HepG2 (cell line): Measurements from ENCODE around the gene NEK9. TPM values are rescaled to one million over a fixed set of nuclear protein-coding genes. Genes with fewer than 3 reads are reported as not detected.
A peak's percentile ranks its signal among the peaks of the same experiment; 100 is the strongest.

Source experiments
- CAMTA2 ChIP-seq: sonication (generic); formaldehyde crosslinking; IDR thresholded peaks from 2 replicates; pipeline ENCODE4 v1.4.0; 2020; ENCODE audit warnings: mild to moderate bottlenecking, missing genetic modification reagents, borderline replicate concordance
- JUNB ChIP-seq: sonication (generic); formaldehyde crosslinking; IDR thresholded peaks from 2 replicates; pipeline ENCODE4 v1.8.0; 2022; ENCODE audit warnings: missing genetic modification reagents, mild to moderate bottlenecking, borderline replicate concordance
- KAT8 ChIP-seq: IDR thresholded peaks from 2 replicates; pipeline ENCODE4 v1.6.1; 2016; ENCODE audit warnings: missing genetic modification reagents, missing compliant biosample characterization
- LBX2 ChIP-seq: sonication (generic); formaldehyde crosslinking; IDR thresholded peaks from 2 replicates; pipeline ENCODE4 v1.5.0; 2020; ENCODE audit warnings: missing genetic modification reagents, mild to moderate bottlenecking, borderline replicate concordance
- MBNL3 ChIP-seq: fragments of 250-450 bp; sonication (Bioruptor Pico); conservative IDR thresholded peaks from 2 replicates; pipeline ENCODE4 v1.8.0; 2022; ENCODE audit warnings: mild to moderate bottlenecking, inconsistent platforms
- MEF2D ChIP-seq: sonication (generic); formaldehyde crosslinking; IDR thresholded peaks from 2 replicates; pipeline ENCODE4 v1.5.1; 2020; ENCODE audit warnings: mild to moderate bottlenecking, missing genetic modification reagents
- MIER3 ChIP-seq: IDR thresholded peaks from 2 replicates; pipeline ENCODE4 v1.6.1; 2016; ENCODE audit warnings: missing compliant biosample characterization, borderline replicate concordance
- MTF2 ChIP-seq: sonication (generic); formaldehyde crosslinking; IDR thresholded peaks from 2 replicates; pipeline ENCODE4 v1.5.0; 2020; ENCODE audit warnings: missing genetic modification reagents, borderline replicate concordance
- NAIF1 ChIP-seq: sonication (generic); formaldehyde crosslinking; IDR thresholded peaks from 2 replicates; pipeline ENCODE4 v1.5.0; 2020; ENCODE audit warnings: mild to moderate bottlenecking, missing genetic modification reagents, borderline replicate concordance
- SALL2 ChIP-seq: sonication (generic); formaldehyde crosslinking; IDR thresholded peaks from 2 replicates; pipeline ENCODE4 v1.8.1; 2023; ENCODE audit warnings: mild to moderate bottlenecking, missing genetic modification reagents, inconsistent platforms
- SCMH1 ChIP-seq: sonication (generic); formaldehyde crosslinking; IDR thresholded peaks from 2 replicates; pipeline ENCODE4 v1.9.0; 2021; ENCODE audit warnings: missing genetic modification reagents, mild to moderate bottlenecking, borderline replicate concordance
- ZNF251 ChIP-seq: sonication (generic); formaldehyde crosslinking; IDR thresholded peaks from 2 replicates; pipeline ENCODE4 v1.9.0; 2021; ENCODE audit warnings: mild to moderate bottlenecking, missing genetic modification reagents
- ZNF451 ChIP-seq: sonication (generic); formaldehyde crosslinking; IDR thresholded peaks from 2 replicates; pipeline ENCODE4 v1.5.0; 2020; ENCODE audit warnings: mild to moderate bottlenecking, missing genetic modification reagents
- ZNF510 ChIP-seq: sonication (generic); formaldehyde crosslinking; IDR thresholded peaks from 2 replicates; pipeline ENCODE4 v1.4.0; 2020; ENCODE audit warnings: low read depth, mild to moderate bottlenecking, missing genetic modification reagents
- ZNF597 ChIP-seq: sonication (generic); formaldehyde crosslinking; IDR thresholded peaks from 2 replicates; pipeline ENCODE4 v1.5.0; 2020; ENCODE audit warnings: missing genetic modification reagents
- ZNF652 ChIP-seq: IDR thresholded peaks from 2 replicates; pipeline ENCODE4 v1.6.1; 2016; ENCODE audit warnings: low read depth, borderline replicate concordance
- ZNF713 ChIP-seq: sonication (generic); formaldehyde crosslinking; IDR thresholded peaks from 2 replicates; pipeline ENCODE4 v1.4.0; 2020; ENCODE audit warnings: mild to moderate bottlenecking, missing genetic modification reagents
- ZNF841 ChIP-seq: sonication (generic); formaldehyde crosslinking; IDR thresholded peaks from 2 replicates; pipeline ENCODE4 v1.8.1; 2023; ENCODE audit warnings: missing genetic modification reagents, borderline replicate concordance
- ZZZ3 ChIP-seq: sonication (generic); formaldehyde crosslinking; IDR thresholded peaks from 2 replicates; pipeline ENCODE4 v1.4.0; 2020; ENCODE audit warnings: missing genetic modification reagents, mild to moderate bottlenecking, borderline replicate concordance
- polyA plus RNA-seq, 8 experiments: library from polyadenylated mRNA; depleted of rRNA in 3 of 8; stranded (reverse) in 7 of 8; unstranded in 1 of 8; fragments of >200 nt; fragmentation: Illumina TruSeq in 4 of 8; extraction: Trizol in 4 of 8; gene quantifications; 2 replicates each; pipeline versions ENCODE4 v1.2.1 to v1.2.3, GENCODE V29; 2011 to 2016; ENCODE audit warnings: low read depth in 4 of 8, missing spikeins in 1 of 8, mixed read lengths in 1 of 8; ENCODE audit not compliant: insufficient read depth in 1 of 8
- total RNA-seq, 5 experiments: library from RNA; depleted of rRNA; stranded (reverse); fragments of >200 nt; fragmentation: Illumina TruSeq; extraction: Trizol; gene quantifications; 2 replicates each; pipeline ENCODE4 v1.2.3, GENCODE V29; 2016; ENCODE audit warnings: low read depth in 1 of 5
- TF ChIP-seq, protein P1 (sequence below): sonication (generic); formaldehyde crosslinking; IDR thresholded peaks from 2 replicates; pipeline ENCODE4 v1.5.1; 2020; ENCODE audit warnings: mild to moderate bottlenecking, moderate library complexity, missing genetic modification reagents
- TF ChIP-seq, protein P2 (sequence below): sonication (generic); formaldehyde crosslinking; IDR thresholded peaks from 2 replicates; pipeline ENCODE4 v1.5.0; 2020; ENCODE audit warnings: missing genetic modification reagents
- TF ChIP-seq, protein P3 (sequence below): sonication (generic); formaldehyde crosslinking; IDR thresholded peaks from 2 replicates; pipeline ENCODE4 v1.9.0; 2022; ENCODE audit warnings: low read depth, missing genetic modification reagents

Gene NEK9
- total and polyA plus RNA-seq, 2 of the 13 experiments (the other 11 are each of a cell fraction or from before 2014, with no cell fraction given) = 16.5 to 27.3 TPM

GRCh38 chr14:75126679-75127473, at the start of gene NEK9 (continued):
- no peak; the same call in 1 of the 2 replicates for TF ChIP-seq ZNF251 (CRISPR knock-in tag)
- no peak for TF ChIP-seq SCMH1
- TF ChIP-seq ZNF597 (CRISPR knock-in tag) = no peak
- no peak for TF ChIP-seq JUNB
- no peak for TF ChIP-seq ZNF652 (CRISPR knock-in tag)
- TF ChIP-seq, protein P1, sequence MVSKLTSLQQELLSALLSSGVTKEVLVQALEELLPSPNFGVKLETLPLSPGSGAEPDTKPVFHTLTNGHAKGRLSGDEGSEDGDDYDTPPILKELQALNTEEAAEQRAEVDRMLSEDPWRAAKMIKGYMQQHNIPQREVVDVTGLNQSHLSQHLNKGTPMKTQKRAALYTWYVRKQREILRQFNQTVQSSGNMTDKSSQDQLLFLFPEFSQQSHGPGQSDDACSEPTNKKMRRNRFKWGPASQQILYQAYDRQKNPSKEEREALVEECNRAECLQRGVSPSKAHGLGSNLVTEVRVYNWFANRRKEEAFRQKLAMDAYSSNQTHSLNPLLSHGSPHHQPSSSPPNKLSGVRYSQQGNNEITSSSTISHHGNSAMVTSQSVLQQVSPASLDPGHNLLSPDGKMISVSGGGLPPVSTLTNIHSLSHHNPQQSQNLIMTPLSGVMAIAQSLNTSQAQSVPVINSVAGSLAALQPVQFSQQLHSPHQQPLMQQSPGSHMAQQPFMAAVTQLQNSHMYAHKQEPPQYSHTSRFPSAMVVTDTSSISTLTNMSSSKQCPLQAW (CRISPR knock-in tag) = peak; percentile 92
- TF ChIP-seq NAIF1 (CRISPR knock-in tag) = peak; percentile 60; the same call in 1 of the 2 replicates
- TF ChIP-seq ZNF510 (CRISPR knock-in tag) = no peak; the same call in 1 of the 2 replicates
- TF ChIP-seq SALL2 (CRISPR knock-in tag) = peak; percentile 77; the same call in 1 of the 2 replicates
- TF ChIP-seq MEF2D (CRISPR knock-in tag) = 0 out of 2 replicates have a peak, but pooled peaks have one; percentile 48
- 0 out of 2 replicates have a peak, but pooled peaks have one; percentile 59 for TF ChIP-seq ZNF713 (CRISPR knock-in tag)
- TF ChIP-seq, protein P2, sequence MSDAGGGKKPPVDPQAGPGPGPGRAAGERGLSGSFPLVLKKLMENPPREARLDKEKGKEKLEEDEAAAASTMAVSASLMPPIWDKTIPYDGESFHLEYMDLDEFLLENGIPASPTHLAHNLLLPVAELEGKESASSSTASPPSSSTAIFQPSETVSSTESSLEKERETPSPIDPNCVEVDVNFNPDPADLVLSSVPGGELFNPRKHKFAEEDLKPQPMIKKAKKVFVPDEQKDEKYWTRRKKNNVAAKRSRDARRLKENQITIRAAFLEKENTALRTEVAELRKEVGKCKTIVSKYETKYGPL = peak; percentile 15; the same call in 1 of the 2 replicates
- TF ChIP-seq ZNF451 (CRISPR knock-in tag) = peak; percentile 75; the same call in 1 of the 2 replicates
- TF ChIP-seq CAMTA2 (CRISPR knock-in tag) = 0 out of 2 replicates have a peak, but pooled peaks have one; percentile 35
- no peak; the same call in 1 of the 2 replicates for TF ChIP-seq LBX2
- TF ChIP-seq KAT8 (CRISPR knock-in tag) = peak; percentile 98
- no peak for TF ChIP-seq MBNL3 (CRISPR knock-in tag)
- no peak; the same call in 1 of the 2 replicates for TF ChIP-seq MTF2 (CRISPR knock-in tag)
- TF ChIP-seq ZNF841 (CRISPR knock-in tag) = no peak
- TF ChIP-seq, protein P3, sequence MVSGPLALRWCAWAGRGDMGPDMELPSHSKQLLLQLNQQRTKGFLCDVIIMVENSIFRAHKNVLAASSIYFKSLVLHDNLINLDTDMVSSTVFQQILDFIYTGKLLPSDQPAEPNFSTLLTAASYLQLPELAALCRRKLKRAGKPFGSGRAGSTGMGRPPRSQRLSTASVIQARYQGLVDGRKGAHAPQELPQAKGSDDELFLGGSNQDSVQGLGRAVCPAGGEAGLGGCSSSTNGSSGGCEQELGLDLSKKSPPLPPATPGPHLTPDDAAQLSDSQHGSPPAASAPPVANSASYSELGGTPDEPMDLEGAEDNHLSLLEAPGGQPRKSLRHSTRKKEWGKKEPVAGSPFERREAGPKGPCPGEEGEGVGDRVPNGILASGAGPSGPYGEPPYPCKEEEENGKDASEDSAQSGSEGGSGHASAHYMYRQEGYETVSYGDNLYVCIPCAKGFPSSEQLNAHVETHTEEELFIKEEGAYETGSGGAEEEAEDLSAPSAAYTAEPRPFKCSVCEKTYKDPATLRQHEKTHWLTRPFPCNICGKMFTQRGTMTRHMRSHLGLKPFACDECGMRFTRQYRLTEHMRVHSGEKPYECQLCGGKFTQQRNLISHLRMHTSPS (CRISPR knock-in tag) = no peak
- no peak; the same call in 1 of the 2 replicates for TF ChIP-seq ZZZ3
- TF ChIP-seq MIER3 (CRISPR knock-in tag) = peak; percentile 86; the same call in 1 of the 2 replicates
